ENCODE results near the gene KREMEN2. TPM values are rescaled to one million over a fixed set of nuclear protein-coding genes. Genes with fewer than 3 reads are reported as not detected.

Gene KREMEN2
- total and polyA plus RNA-seq, 12 donors: not detected

DNA sequence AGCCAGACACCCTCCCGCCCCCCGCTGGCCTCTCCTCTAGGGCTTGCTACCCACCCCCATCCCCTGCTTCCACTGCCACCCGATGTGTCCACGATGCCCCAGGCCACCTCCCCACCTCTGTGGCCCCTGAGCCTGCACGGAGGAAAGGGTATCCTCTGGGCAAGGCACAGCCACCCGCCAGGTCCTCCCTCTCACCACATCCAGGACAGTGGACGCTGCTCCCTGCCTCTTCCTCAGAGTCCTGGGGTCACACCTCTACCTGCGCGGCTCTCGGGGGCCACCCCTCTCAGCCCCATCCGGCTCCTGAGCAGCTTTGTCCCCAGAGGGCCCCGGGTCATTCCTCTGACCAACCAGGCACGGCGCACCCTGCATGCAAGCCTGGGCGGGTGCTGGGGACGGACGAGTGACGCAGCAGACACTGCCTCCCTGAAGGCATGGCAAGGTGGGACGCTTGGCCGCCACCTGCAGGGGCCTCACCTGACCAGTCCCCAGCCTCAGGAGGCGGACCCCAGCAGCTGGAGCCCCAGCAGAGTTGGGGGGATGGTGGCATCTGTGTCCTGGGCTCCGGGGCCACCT is 27.6 kb upstream of the KREMEN2 start:
- Histone ChIP-seq H3K4me3 (no peak overlapping the region), H3K36me3 (replicated peaks in 1 of 2) (peaks cover 0 to 78% of the 10 kb centered on the region in 2 donors), H3K4me1 (replicated peaks in 1 of 2) (no peaks in the 10 kb centered on the region), H3K9me3 (replicated peaks in 1 of 3) (no peaks in the 10 kb centered on the region), H3K27ac (no peak overlapping the region), H3K27me3 (no peaks in the 10 kb centered on the region)
- intact Hi-C loops (cut with DNase I): no loop called here
- TF ChIP-seq, protein P1, sequence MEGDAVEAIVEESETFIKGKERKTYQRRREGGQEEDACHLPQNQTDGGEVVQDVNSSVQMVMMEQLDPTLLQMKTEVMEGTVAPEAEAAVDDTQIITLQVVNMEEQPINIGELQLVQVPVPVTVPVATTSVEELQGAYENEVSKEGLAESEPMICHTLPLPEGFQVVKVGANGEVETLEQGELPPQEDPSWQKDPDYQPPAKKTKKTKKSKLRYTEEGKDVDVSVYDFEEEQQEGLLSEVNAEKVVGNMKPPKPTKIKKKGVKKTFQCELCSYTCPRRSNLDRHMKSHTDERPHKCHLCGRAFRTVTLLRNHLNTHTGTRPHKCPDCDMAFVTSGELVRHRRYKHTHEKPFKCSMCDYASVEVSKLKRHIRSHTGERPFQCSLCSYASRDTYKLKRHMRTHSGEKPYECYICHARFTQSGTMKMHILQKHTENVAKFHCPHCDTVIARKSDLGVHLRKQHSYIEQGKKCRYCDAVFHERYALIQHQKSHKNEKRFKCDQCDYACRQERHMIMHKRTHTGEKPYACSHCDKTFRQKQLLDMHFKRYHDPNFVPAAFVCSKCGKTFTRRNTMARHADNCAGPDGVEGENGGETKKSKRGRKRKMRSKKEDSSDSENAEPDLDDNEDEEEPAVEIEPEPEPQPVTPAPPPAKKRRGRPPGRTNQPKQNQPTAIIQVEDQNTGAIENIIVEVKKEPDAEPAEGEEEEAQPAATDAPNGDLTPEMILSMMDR (IDR thresholded peaks at IDR 0.05): no peak
- no peak for TF ChIP-seq POLR2A (IDR thresholded peaks at IDR 0.05)
- no peak for DNase-seq
- WGBS, 4 donors: 90 to 92% (median 92%) methylated on average over 15 to 22 of the region's 22 CpGs; no CpG with 5 or more reads in 1 of the 4 donors

DNA sequence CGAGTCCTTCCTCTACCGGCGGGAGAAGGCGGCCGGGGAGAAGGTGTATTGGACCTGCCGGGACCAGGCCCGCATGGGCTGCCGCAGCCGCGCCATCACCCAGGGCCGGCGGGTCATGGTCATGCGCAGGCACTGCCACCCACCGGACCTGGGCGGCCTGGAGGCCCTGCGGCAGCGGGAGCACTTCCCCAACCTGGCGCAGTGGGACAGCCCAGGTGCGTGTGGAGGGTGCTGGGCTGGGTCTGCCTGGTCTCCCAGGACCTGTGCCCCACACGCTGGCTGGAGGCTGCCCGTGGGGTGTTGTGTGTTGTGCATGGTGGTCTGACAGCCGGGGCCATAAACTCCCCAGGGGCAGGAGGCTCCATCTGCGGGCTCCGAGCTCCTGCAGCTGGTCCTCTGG is 26.9 kb upstream of the KREMEN2 start:
- Histone ChIP-seq H3K27ac (no peak overlapping the region), H3K9me3 (replicated peaks in 1 of 3) (no peaks in the 10 kb centered on the region), H3K36me3 (replicated peaks in 1 of 2) (peaks cover 0 to 79% of the 10 kb centered on the region in 2 donors), H3K27me3 (no peaks in the 10 kb centered on the region), H3K4me3 (no peak overlapping the region), H3K4me1 (replicated peaks in 1 of 2) (no peaks in the 10 kb centered on the region)
- 92 to 93% (median 93%) methylated on average over 10 to 24 of the region's 24 CpGs; no CpG with 5 or more reads in 1 of the 4 donors for WGBS, 4 donors
- TF ChIP-seq, protein P1 (IDR thresholded peaks at IDR 0.05): no peak
- no peak for TF ChIP-seq POLR2A (IDR thresholded peaks at IDR 0.05)
- DNase-seq: no peak
- intact Hi-C loops (cut with DNase I): no loop called here

DNA sequence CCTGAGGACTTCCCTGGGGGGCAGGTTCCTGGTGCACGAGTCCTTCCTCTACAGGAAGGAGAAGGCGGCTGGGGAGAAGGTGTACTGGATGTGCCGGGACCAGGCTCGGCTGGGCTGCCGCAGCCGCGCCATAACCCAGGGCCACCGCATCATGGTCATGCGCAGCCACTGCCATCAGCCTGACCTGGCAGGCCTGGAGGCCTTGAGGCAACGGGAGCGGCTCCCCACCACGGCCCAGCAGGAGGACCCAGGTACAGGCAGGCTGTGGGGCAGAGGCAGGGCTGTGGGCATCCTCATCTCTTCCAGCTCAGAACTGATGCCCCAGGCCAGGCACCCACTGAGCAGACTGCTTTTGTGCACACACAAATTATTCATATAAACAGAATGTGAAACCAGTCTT is 25.9 kb upstream of the KREMEN2 start:
- intact Hi-C loops (cut with DNase I): no loop called here
- 88 to 93% (median 89%) methylated on average over 5 to 12 of the region's 12 CpGs; no CpG with 5 or more reads in 1 of the 4 donors for WGBS, 4 donors
- Histone ChIP-seq H3K9me3 (replicated peaks in 1 of 3) (no peaks in the 10 kb centered on the region), H3K27me3 (no peaks in the 10 kb centered on the region), H3K27ac (no peak overlapping the region), H3K4me3 (no peak overlapping the region), H3K36me3 (replicated peaks in 1 of 2) (peaks cover 0 to 74% of the 10 kb centered on the region in 2 donors), H3K4me1 (replicated peaks in 1 of 2) (no peaks in the 10 kb centered on the region)
- no peak for DNase-seq
- TF ChIP-seq, protein P1 (IDR thresholded peaks at IDR 0.05): no peak
- TF ChIP-seq POLR2A (IDR thresholded peaks at IDR 0.05): no peak

DNA sequence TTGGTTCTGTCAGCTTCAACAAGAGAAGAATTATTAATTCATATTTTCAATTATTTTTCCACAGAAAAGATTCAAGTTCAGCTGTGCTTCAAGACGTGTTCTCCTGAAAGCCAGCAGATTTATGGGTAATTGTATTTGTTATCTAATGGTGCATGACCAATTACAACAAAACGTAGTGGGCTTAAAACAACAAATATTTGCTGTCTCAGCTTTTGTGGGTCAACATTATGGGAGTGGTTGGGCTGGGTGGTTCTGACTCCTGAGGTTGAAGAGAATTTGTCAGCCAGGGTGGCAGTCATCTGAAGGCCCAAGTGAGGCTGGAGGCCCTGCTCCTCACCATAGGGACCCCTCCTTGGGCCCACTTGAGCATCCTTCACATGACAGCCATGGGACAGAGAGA is 24.1 kb upstream of the KREMEN2 start:
- H3K4me1 ChIP-seq (replicated peaks in 1 of 2): no peaks in the 10 kb centered on the region
- no peaks in the 10 kb centered on the region for H3K27me3 ChIP-seq
- intact Hi-C loops (cut with DNase I): no loop called here
- no peak for DNase-seq
- TF ChIP-seq POLR2A (IDR thresholded peaks at IDR 0.05): no peak
- TF ChIP-seq, protein P1 (IDR thresholded peaks at IDR 0.05): no peak
- H3K4me3 ChIP-seq: no peak overlapping the region
- H3K27ac ChIP-seq: no peak overlapping the region
- peaks cover 0 to 59% of the 10 kb centered on the region in 2 donors for H3K36me3 ChIP-seq (replicated peaks in 1 of 2)
- H3K9me3 ChIP-seq (replicated peaks in 1 of 3): no peaks in the 10 kb centered on the region
- 55 to 73% (median 65%) methylated on average over 2 of the region's 2 CpGs for WGBS, 4 donors

Measured in adrenal gland (tissue), 12 donors.